OCI-LY7 (cell line): ENCODE measurements around the gene GSK3A. TPM values are rescaled to one million over a fixed set of nuclear protein-coding genes. Genes with fewer than 3 reads are reported as not detected.

Experiments
- BruUV-seq: library from RNA; stranded (reverse); fragments of 400-500 nt; replicated peaks from 2 replicates; lab custom pipeline; 2021; lab: Mats Ljungman, UMichigan
- CTCF ChIA-PET: fragments of 300-600 bp; sonication (Branson Sonifier 250); formaldehyde crosslinking; loops from one replicate; lab custom pipeline; 2022; ENCODE audit warnings: antibody characterized with exemption; ENCODE audit not compliant: unreplicated experiment; lab: Charles Lee
- POLR2A ChIA-PET: fragments of 300-600 bp; sonication (Branson Sonifier 250); formaldehyde crosslinking; loops from one replicate; lab custom pipeline; 2022; ENCODE audit warnings: antibody characterized with exemption; lab: Charles Lee
- DNase-seq: peaks from one replicate; pipeline ENCODE4 v3.0.0-alpha.2; 2015; ENCODE audit warnings: low spot score
- H2AFZ ChIP-seq: fragments of 200-600 bp; sonication (generic), shearing (Covaris generic); 2 replicates; pipeline ENCODE4 v1.6.1; 2014; ENCODE audit warnings: mild to moderate bottlenecking, antibody characterized with exemption, low read length, moderate library complexity
- H3K27ac ChIP-seq: fragments of 200-600 bp; sonication (generic); 2 replicates; pipeline ENCODE4 v1.5.1; 2014; ENCODE audit warnings: mixed run types, low read depth, mild to moderate bottlenecking, moderate library complexity, low read length, inconsistent platforms; ENCODE audit not compliant: poor library complexity, severe bottlenecking
- H3K36me3 ChIP-seq: fragments of 200-600 bp; sonication (generic); 2 replicates; pipeline ENCODE4 v1.6.1; 2014; ENCODE audit warnings: mild to moderate bottlenecking, antibody characterized with exemption, low read length, moderate library complexity, mixed read lengths; ENCODE audit not compliant: insufficient read depth
- H3K4me1 ChIP-seq: fragments of 200-600 bp; sonication (generic); 2 replicates; pipeline ENCODE4 v1.5.1; 2014; ENCODE audit warnings: mild to moderate bottlenecking, low read length; ENCODE audit not compliant: insufficient read depth, poor library complexity, severe bottlenecking
- H3K4me2 ChIP-seq: fragments of 200-600 bp; sonication (generic); 2 replicates; pipeline ENCODE4 v1.6.1; 2014; ENCODE audit warnings: mild to moderate bottlenecking, low read length
- H3K4me3 ChIP-seq: fragments of 200-600 bp; sonication (generic); 2 replicates; pipeline ENCODE4 v1.5.1; 2014; ENCODE audit warnings: mild to moderate bottlenecking, low read depth, low read length; ENCODE audit not compliant: poor library complexity, severe bottlenecking
- H3K79me2 ChIP-seq: fragments of 200-600 bp; sonication (generic); 2 replicates; pipeline ENCODE4 v1.6.1; 2016; ENCODE audit warnings: low read depth, mild to moderate bottlenecking, low read length, moderate library complexity, mixed read lengths; ENCODE audit not compliant: insufficient read depth
- H3K9me2 ChIP-seq: fragments of 200-600 bp; sonication (generic); 2 replicates; pipeline ENCODE4 v1.6.1; 2016; ENCODE audit warnings: mild to moderate bottlenecking, low read length, mixed read lengths; ENCODE audit not compliant: insufficient read depth
- H3K9me3 ChIP-seq: fragments of 200-600 bp; sonication (generic); 2 replicates; pipeline ENCODE4 v1.6.1; 2014; ENCODE audit warnings: mild to moderate bottlenecking, mixed run types, low read length, mixed read lengths
- H4K20me1 ChIP-seq: fragments of 200-600 bp; sonication (generic); 2 replicates; pipeline ENCODE4 v1.6.1; 2014; ENCODE audit warnings: mild to moderate bottlenecking, antibody characterized with exemption, low read length, moderate library complexity, mixed read lengths; ENCODE audit not compliant: insufficient read depth
- EZH2phosphoT487 ChIP-seq: fragments of 200-600 bp; sonication (generic); IDR thresholded peaks from 2 replicates; pipeline ENCODE4 v1.6.1; 2018; ENCODE audit warnings: low read depth, borderline replicate concordance, mild to moderate bottlenecking, mixed run types, antibody characterized with exemption, low read length, moderate library complexity, mixed read lengths
- intact Hi-C: fragments of 100-400 bp; cut with micrococcal nuclease; formaldehyde crosslinking; loops from one replicate; pipeline ENCODE4 v1.10.0; 2022; ENCODE audit not compliant: unreplicated experiment
- total RNA-seq, 2 experiments: library from RNA; depleted of rRNA in 1 of 2; stranded (reverse); fragments of >200 nt in 1 of 2; shearing (Covaris generic) in 1 of 2; gene quantifications; 2 replicates each; pipeline ENCODE4 v1.2.3, GENCODE V29; 2014 to 2022
- TF ChIP-seq, protein P1 (sequence below): fragments of 200-600 bp; sonication (generic); conservative IDR thresholded peaks from 2 replicates; pipeline ENCODE4 v1.5.1; 2014; ENCODE audit warnings: mild to moderate bottlenecking, antibody characterized with exemption, low read length, moderate library complexity, mixed read lengths

Gene GSK3A
- total RNA-seq, 2 experiments from 2014 or later, result 20.9 to 29.2 TPM

DNA sequence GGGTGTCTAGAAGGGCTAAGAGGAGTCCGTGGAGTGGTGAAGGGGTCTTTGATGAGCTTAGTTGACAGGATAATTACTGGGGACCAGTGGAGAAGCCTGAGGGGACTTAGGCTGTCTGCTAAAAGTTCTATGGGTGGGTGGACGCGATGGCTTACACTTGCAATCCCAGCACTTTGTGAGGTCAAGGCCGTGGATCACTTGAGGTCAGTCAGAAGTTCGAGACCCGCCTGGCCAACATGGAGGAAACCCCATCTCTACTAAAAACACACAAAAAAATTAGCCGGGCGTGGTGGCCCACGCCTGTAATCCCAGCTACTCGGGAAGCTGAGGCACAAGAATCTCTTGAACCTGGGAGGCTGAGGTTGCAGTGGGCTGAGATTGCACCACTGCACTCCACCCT lies 2.8 kb upstream of the GSK3A start:
- Histone ChIP-seq H3K79me2 (peaks cover 18% of the 10 kb centered on the region), H3K9me3 (no peaks in the 10 kb centered on the region), H3K27ac (peak overlapping the region; percentile 77), H3K4me3 (peak overlapping the region; percentile 92), H3K36me3 (peaks cover 31% of the 10 kb centered on the region), H3K4me1 (peaks cover 33% of the 10 kb centered on the region), H3K9me2 (no peaks in the 10 kb centered on the region), H4K20me1 (no peaks in the 10 kb centered on the region), H3K4me2 (peak overlapping the region; percentile 59), H2AFZ (no peak overlapping the region; the same call in 1 of the 2 replicates)
- ChIA-PET CTCF (no interaction called here), POLR2A (interaction anchor here (1.2 kb wide), 1 partner anchor 53 kb away, joined by 3 read pairs; no protein-coding TSS in a partner anchor)
- no peak for DNase-seq
- no TSS peak for BruUV-seq
- intact Hi-C loops, result loop anchor here (2.0 kb wide), 1 partner anchor 112 kb away; the partner anchor contains the start of gene POU2F2
- no peak for TF ChIP-seq EZH2phosphoT487
- TF ChIP-seq, protein P1, sequence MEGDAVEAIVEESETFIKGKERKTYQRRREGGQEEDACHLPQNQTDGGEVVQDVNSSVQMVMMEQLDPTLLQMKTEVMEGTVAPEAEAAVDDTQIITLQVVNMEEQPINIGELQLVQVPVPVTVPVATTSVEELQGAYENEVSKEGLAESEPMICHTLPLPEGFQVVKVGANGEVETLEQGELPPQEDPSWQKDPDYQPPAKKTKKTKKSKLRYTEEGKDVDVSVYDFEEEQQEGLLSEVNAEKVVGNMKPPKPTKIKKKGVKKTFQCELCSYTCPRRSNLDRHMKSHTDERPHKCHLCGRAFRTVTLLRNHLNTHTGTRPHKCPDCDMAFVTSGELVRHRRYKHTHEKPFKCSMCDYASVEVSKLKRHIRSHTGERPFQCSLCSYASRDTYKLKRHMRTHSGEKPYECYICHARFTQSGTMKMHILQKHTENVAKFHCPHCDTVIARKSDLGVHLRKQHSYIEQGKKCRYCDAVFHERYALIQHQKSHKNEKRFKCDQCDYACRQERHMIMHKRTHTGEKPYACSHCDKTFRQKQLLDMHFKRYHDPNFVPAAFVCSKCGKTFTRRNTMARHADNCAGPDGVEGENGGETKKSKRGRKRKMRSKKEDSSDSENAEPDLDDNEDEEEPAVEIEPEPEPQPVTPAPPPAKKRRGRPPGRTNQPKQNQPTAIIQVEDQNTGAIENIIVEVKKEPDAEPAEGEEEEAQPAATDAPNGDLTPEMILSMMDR, result no peak

- Histone ChIP-seq H3K79me2 (peaks cover 22% of the 10 kb centered on the region), H3K4me1 (peaks cover 33% of the 10 kb centered on the region), H4K20me1 (no peaks in the 10 kb centered on the region), H3K36me3 (peaks cover 31% of the 10 kb centered on the region; the same call in 1 of the 2 replicates), H2AFZ (peak overlapping the region; percentile 75; the same call in 1 of the 2 replicates), H3K9me3 (no peaks in the 10 kb centered on the region), H3K27ac (peak overlapping the region; percentile 77), H3K4me3 (peak overlapping the region; percentile 92), H3K9me2 (no peaks in the 10 kb centered on the region), H3K4me2 (peak overlapping the region; percentile 90)
- CTCF ChIA-PET, result no interaction called here
- TF ChIP-seq, protein P1, result peak; percentile 81
- TF ChIP-seq EZH2phosphoT487, result no peak
- intact Hi-C loops, result loop anchor here (1.0 to 2.0 kb wide), 2 partner anchors 36 to 112 kb away; partner anchors contain the start of gene POU2F2
- no TSS peak for BruUV-seq
- peak; percentile 96 for DNase-seq
- POLR2A ChIA-PET, result interaction anchor here (0.5 to 2.3 kb wide), 3 partner anchors 26 to 129 kb away, joined by 3 to 6 read pairs (median 3); no protein-coding TSS in a partner anchor
Observed at GRCh38 chr19:42244347-42245220, 2.2 kb upstream of the GSK3A start.
